Umbilical cord (tissue), 2 donors: ENCODE measurements around the gene MAP1B. TPM values are rescaled to one million over a fixed set of nuclear protein-coding genes. Genes with fewer than 3 reads are reported as not detected.
A peak's percentile ranks its signal among the peaks of the same experiment; 100 is the strongest.

ENCODE experiments used
- DNase-seq: peaks from one replicate; pipeline ENCODE4 v3.0.0-alpha.2; 2015; ENCODE audit warnings: low spot score
- total RNA-seq: library from RNA; depleted of rRNA; stranded (reverse); fragments of >200 nt; gene quantifications from one replicate; pipeline ENCODE4 v1.2.3, GENCODE V29; 2014; ENCODE audit warnings: low replicate concordance; ENCODE audit not compliant: insufficient read depth

MAP1B gene
- total RNA-seq, 1 donor from 2014 or later = 235 TPM

DNA sequence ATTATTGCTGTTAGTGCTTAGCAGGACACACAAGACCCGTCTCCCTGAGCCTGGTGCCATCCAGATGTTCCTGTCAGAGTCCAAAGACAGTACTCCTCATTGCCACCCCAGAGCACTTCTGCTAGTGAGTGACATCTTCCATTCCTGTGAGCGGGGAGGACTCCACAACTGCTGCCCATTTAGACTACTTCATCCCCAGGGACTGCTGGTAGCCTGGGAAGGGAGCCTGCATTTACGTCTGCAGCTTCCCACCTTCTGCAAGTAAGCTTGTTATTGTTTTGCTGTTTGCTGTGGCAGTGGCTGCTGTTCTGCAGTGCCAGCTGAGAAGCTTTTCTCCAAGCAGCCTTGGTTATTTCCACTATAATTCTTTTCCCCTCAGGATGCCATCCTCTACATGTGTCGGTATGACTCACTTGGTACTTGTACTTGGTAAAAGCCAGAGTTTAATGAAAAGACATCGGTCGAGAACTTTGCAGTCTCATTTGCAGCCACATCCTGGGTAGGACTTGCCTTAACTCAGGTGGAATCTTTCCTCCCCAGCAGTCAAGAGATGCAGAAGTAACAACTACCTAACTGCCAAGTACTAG lies 10.6 kb upstream of the MAP1B start:
- no peak for DNase-seq

DNA sequence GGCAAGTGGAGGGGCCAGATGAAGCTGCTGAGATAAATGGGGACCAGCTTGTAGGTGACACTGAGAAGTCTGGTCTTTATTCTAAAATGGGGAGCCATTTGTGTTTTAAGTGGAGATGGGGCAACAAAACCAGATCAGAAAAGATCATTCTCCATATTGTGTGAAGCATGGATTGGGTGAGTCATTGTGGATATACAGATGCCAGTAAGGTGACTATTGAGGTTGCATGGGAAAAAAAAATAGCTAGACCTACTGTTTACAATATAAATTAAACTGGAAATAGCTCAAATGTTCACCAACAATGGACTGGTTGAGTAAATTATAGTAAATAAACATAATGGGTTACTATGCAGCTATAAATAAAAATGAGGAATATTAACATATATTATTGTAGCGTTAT lies 5.4 kb upstream of the MAP1B start:
- DNase-seq = no peak

DNA sequence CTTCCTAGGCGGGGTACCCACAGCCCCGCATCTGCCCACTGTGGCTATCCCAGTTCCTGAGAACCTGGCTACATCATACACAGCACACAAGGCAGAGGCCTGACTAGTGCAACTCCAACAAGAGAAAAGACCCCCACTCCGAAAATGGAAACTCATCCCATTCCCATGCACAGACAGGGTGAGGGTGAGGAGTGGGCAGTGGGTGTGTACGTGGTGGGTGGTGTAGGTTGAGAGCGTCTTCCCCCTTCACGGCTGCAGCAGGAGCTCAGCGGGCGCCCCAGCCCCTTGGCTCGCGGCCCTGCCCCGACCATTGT lies 501 bp upstream of the MAP1B start:
- DNase-seq = no peak

GRCh38 chr5:72107901-72108201 lies 576 bp downstream of the MAP1B start:
- peak; percentile 27 for DNase-seq

GRCh38 chr5:72108202-72109061 lies 1.2 kb downstream of the MAP1B start:
- peak; percentile 79 for DNase-seq

DNA sequence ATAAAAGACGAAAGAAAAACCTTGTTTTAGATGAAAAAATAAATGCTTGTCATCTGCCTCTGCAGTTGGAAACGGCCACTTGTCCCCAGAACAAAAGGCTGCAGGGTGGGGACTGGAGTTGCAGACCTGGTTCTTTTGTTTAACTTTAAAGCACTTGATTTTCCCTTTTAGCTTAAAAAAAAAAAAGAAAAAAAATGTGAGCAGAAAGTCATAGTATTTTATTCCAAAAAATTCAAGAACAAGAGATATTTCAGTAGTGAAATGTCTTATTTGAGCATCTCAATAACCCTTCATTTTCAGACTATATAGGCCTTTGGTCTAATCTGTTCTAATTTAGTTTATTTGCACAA lies 1.8 kb downstream of the MAP1B start:
- DNase-seq = no peak

DNA sequence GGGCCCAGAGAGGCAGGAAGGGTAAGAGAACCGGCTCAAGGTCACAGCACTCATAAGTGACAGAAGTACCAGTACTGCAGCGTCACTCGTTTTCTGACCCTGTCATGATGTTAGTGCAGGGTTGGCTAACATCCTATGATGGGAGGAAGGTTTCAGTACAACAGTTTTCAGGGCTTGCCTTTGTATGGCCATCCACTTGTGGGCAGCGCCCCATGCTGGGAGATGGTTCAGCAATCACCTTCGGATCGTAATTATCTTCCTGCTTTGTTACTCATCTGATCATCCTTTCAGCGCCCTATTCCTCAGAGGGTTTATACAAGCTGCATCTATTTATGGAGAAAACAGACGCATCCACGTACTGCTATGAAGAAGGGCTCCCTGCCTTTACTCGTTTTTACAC lies 2.4 kb downstream of the MAP1B start:
- DNase-seq = peak; percentile 64

- peak; percentile 54 for DNase-seq
Observed at GRCh38 chr5:72110394-72111013, 3.2 kb downstream of the MAP1B start.

DNA sequence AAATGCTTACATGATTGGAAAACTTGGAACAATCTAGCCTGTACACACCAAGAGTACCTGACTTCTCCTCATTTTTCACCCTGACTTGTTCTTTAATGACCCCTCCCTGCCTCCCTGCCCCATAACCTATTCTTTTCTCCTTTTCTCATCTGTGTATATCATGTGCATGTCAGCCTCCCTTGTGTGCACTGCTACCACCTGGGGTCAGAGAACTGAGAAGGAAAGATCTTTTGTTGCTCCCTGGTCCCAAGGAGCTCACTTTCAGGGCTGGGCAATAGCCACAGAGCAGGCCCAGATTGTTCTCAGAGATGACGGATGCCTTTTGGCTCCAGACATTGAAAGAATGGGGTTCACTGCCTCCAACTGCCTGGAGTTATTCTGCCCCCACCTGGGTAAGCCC lies 5.1 kb downstream of the MAP1B start:
- DNase-seq = no peak

DNA sequence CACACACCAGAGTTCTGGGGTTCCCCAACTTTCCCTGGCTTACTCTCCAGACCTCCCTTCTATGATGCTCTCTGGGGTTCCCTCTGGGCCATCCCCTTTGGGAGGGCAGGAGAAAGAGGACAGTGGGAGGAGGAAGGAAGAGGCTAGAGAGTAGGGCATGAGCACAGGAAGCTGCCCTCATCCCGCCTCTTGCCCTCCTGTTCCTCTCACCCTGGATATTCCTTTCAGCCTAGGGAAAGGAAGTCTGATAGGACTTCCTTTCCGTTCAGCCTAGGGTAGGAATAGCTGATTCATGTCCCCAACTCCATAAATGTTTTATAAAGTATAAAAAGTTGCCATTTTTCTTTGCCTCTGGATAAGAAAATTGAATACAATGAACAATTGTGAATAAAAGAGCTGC lies 7.4 kb downstream of the MAP1B start:
- no peak for DNase-seq

- DNase-seq = no peak
Observed at GRCh38 chr5:72115296-72115695, 8.0 kb downstream of the MAP1B start.

DNA sequence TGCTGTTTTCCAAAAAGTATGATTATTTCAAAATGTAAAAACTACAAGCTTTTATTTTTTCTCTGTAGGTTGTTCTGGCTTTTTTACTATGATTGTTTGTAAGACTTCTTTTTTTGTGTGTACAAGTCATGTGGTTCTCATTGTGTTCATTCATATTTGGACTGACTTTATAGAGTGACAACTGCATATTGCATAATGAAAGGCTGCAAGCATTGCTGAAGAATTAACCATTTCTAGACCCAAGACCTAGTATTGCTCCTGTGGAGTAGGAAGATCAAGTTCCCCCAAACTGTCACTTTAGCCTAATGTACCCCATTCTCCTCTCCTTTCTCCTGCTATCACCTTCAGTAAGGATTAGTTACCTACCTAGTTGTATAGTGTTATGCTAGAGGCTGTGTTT lies 10.0 kb downstream of the MAP1B start:
- DNase-seq = no peak

DNA sequence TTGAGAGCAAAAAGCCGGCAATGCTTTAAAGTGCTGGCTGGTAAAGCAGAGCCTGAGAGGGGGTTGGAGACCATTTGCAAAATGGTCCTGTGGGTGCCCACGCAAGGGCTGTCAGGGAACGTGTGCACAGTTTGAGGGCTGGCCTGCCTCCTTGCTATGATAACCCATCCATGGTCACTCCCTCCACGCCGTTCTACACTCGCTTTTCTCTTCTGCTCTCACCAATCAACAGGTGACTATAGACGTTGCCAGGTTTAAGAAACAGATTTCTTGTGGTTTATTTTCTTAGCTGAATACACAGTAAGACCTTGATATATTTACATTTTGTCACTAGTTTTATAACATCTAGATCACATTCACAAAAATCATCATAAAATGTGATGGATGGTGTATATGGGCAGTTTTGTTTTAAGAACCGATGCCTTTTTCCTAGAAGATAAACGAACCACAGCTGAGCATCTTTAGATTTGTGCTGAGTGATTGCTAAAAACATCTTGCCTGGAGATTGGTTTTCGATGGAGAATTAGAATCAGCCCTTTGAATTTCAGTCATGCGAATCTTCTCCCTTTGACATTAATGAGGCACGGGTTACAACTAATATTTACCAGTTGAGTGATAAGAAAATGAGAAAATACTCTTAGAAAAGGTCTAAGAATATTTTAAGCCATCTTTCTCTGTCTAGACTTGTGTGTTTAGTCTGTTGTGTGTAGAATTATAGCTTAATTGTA lies 13.9 kb downstream of the MAP1B start:
- DNase-seq = no peak

- DNase-seq = no peak
Observed at GRCh38 chr5:72121780-72122445, 14.6 kb downstream of the MAP1B start.

GRCh38 chr5:72122602-72123001 lies 15.3 kb downstream of the MAP1B start:
- DNase-seq = no peak

DNA sequence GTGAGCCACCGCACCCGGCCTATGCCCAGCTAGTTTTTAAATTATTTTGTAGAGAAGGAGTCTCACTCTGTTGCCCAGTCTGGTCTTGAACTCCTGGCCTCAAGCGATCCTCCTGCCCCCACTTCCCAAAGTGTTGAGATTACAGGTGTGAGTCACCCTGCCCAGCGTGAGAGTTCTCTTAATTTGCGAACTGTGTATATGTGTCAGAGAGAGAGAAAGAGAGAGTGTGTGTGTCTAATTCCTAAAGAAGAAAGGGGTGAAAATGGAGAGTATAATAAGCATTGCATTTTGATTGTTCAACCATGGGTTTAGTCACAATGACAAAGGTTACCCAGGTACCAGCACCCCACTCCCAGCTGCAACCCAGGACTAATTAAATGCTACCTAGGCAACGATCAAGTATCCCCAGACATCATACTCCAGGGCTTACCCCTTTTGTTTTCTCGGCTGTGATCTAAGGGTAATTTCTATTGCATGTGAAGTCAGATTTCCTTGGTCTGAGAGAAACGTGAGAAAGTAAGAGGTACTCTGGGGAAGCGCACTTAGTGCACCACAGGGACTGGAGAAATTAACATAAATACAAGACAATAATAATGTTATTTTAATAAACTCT lies 16.6 kb downstream of the MAP1B start:
- DNase-seq = no peak

- DNase-seq = no peak
Observed at GRCh38 chr5:72125271-72125940, 18.1 kb downstream of the MAP1B start.

DNA sequence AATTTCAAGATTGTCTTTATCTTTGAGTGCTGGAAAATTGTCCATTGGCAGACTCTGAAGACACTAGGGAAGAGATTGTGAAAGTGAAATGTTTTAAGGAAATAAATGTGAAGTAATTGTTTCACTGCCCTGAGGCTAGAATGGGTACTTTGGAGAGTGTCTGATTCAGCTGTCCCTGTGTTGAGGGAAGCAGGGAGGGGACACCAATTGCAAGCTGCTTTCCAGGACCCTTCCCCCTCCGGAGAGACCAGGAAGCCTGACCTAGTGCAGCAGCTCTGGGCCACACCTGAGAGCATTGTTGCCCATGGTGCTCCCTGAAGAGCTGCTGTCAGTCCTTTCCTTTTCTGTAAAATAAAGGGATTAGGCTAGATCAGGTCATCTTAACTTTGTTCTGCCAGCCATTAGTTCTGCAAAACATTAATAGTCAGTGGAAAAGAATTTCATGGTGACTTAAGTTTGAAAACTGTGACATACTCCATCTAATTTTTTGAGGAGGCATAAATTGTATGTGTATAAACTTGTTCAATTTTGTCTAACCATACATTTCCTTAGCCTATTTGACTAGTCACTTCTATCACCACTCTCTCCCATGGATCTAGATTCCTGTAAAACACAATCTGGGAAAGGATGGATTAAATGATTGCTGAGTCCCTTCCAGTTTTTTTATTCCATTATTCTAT lies 18.8 kb downstream of the MAP1B start:
- no peak for DNase-seq

- no peak for DNase-seq
Observed at GRCh38 chr5:72126796-72127195, 19.5 kb downstream of the MAP1B start.

GRCh38 chr5:72129725-72130124 lies 22.4 kb downstream of the MAP1B start:
- no peak for DNase-seq

DNA sequence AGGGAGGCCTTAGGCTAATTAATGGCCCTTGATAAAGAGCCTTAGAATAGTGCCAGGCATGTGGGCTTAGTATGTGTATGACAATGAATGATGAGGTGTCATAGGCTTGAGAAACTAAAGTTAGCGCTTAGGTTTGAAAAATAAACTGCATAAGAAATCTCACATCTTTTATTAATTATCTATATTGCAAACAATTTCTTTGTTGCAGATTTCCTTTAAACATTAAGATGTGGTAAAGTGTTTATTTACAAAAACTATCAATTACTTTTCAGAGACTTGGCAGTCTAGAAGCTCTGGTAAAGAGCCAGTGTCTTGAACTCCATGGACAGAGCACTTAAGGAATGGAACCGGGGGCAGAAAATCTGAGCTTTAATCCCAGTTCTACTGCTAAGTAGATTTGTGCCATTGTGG lies 23.1 kb downstream of the MAP1B start:
- DNase-seq = no peak
